Pulmonary artery endothelial cell (primary cell): Measurements from ENCODE around the gene GLRX5. TPM values are rescaled to one million over a fixed set of nuclear protein-coding genes. Genes with fewer than 3 reads are reported as not detected.
"Not testable (repeated sequence)": the region's sequence is repeated elsewhere in the genome, so short reads cannot be mapped to it uniquely, and the experiment has no call there.

Source experiments
- DNase-seq: peaks from one replicate; pipeline ENCODE4 v3.0.0-alpha.2; 2011; ENCODE audit warnings: low read depth, low spot score
- total RNA-seq: library from RNA; depleted of rRNA; stranded (reverse); fragments of >200 nt; gene quantifications from 2 replicates; pipeline ENCODE4 v1.2.3, GENCODE V29; 2014

Gene GLRX5
- total RNA-seq, 1 donor from 2014 or later, result 65.7 TPM

DNA sequence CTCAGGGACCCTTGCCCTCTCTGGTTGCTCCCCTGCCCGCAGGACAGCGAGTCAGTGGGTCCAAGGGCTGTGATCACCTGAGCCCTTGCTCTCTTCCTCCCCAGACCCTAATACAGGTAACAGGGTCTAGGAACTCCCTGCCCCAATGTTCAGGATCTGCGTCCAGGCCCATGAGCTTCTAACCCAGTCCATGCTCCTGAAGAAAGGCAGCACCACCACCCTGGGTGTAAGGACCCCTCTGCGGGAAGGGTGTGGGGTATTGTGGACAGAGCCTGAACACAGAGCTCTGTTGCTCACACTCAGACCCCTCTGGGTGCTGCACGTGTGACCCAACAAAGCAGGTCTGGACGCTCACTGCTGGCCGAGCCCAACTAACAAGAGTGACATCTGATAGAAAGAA is 18.3 kb downstream of the GLRX5 start:
- DNase-seq, result no peak

DNA sequence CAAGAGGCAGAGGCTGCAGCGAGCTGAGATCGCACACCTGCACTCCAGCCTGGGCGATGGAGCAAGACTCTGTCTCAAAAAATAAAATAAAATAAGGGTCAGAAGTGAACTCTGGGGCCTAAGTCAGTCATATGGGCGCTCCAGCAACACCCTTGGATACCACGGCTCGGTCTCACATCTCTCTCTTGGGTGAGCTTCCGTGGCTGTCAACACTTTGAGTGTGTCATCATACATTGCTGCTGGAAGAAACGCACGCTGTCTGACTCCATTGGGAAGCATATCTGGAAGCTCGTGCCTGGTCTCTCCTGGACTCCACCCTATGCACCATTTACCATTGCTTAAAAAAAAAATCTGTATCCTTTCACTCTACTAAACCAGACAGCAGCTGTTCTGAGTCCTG is 20.2 kb downstream of the GLRX5 start:
- no peak for DNase-seq

DNA sequence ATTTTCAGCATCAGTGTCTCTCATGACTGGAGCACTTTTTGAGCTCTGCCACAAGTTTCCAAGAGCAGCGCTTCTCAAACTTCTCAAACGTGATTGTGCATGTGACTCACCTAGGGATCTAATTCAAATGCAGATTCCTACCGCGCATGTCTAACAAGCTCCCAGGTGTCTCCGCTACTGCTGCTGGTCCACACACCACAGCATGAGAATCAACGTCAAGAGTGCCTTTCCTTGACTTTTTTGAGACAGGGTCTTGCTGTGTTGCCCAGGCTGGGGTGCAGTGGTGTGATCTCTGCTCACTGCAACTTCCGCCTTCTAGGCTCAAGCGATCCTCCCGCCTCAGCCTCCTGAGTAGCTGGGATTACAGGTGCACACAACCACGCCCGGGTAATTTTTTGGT is 22.4 kb downstream of the GLRX5 start:
- DNase-seq, result no peak

DNA sequence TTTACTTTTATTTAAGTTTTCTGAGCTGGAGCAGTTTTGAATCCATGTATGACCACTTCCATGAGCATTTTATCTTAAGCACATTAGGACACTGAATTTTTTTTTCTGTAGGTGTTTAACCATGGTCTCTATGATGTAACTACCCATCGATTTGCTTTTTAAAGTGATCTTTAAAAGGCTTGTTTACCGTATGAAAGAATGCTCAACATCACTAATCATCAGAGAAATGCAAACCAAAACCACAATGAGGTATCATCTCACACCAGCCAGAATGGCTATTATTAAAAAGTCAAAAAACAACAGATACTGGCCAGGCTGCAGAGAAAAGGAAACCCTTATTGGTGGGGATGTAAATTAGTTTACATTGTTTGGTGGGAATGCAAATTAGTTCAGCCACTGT is 23.0 kb downstream of the GLRX5 start:
- no peak for DNase-seq

DNA sequence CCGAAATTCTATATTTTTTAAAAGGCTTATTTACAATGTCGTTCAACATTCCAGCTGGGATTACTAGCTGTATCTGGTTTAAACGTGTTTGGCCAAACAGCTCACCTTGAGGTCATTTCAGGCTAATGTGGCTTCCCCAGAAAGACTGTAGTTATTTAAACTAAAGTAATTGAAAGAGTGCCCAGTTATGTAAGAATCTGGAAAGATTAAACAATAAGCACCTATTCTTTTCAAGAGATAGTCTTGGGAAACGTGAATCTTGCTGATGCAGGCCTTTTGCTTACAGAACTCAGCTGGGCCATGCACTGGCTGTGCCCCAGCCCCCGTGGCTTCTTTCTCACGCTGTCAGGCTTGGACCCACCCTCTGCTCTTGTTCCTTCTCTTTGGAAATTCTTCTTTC is 24.4 kb downstream of the GLRX5 start:
- DNase-seq, result no peak

DNA sequence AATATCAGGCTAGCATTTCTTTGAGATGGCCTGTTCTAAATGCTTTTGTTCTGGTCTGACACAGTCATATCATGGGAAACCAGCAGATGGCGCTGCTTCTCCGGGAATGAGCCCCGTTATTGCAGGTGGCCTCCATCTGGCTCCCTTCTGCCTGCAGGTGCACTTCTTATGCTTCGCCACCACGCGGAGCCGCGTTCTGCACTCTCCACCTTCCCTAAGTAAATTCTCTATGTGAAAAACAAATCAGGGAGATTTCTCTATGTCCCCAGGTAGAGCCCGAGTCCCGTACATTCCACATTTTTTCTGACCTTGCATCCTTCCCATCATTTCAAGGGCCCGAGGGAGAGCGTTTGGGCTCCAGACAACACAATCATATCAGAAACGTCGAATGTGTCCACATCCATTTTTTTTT is 26.2 kb downstream of the GLRX5 start:
- peak; percentile 48 for DNase-seq

DNA sequence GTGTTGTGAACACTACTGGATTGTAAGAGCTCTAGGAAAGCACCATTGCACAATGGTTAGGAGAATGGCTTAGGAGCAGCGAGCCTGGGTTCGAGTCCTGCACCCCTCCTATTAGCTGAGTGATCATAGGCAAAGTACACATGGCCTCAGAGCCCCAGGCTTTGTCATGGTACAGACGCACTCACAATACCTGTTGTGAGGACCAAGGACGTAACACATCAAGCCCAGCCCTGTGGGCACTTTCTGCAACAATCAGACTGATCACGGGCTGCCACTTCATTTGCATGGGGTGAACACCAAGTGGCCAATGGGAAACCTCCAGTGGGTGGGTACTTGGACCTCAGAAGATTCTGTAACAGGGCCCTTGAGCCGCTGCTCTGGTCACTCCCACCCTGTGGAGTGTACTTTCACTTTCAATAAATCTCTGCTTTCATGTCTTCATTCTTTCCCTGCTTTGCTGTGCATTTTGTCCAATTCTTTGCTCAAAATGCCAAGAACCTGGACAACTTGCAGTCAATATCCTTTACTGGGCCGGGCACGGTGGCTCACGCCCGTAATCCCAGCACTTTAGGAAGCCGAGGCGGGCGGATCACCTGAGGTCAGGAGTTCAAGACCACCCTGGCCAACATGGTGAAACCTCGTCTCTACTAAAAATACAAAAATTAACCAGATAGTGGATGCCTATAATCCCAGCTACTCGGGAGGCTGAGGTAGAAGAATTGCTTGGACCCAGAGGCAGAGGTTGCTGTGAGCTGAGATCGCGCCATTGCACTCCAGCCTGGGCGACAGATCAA is 28.2 kb downstream of the GLRX5 start:
- no peak for DNase-seq

DNA sequence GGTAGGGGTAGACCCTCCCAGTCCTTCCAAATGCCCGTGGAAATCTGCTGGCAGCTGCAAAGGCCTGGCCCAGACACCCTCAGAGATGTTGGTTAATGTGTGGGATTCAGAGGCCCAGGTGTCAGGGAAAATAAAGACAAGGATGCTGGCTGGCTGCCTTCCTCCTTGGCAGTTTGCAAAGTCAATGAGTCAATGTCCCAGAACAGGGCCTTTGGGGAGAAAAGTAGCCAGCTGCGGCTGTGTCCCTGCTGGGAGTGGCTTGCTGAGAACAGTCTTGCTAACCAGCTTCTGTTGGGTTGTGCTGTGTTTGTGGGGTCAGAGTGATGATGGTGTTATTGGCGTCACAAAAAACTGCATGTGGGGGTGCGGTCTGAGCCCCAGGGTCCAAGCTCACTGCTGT is 29.2 kb downstream of the GLRX5 start:
- no peak for DNase-seq

DNA sequence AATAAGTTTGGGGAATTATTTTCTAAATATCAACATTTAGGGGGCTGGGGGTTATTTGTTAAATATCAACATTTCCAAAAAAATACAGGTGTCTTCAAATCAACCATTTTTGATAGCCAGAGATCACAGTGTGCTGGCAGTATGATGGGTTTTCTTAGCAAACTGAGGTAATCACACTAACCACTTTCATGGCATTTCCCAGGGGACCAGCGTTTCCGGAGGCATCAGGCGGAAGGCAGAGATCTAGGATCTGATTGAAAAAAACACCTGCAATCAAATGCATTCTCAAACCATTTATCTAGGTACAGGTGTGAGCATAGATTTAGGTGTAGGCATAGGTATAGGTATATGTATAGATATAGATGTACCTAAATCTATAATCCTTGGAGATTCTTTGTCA is 34.6 kb downstream of the GLRX5 start:
- DNase-seq, result no peak

DNA sequence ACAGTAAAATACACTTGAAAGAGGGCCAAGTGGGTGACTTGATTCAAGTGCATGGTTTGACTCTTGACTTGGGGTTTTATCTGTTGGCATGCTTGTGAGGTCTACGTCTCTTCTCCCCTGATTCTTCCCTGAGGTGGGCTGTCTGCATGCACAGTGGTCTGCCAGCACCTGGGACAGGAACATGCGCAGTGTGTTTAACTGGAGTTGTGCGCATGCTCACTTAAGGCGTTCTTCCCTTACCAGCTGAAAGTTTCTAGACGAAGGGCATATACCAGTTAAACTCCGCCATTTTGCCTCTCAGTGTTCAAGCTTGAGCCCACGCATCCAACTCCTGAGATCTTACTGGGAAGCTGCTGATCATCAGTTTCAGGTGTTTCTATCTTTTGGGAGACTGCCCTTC is 38.5 kb downstream of the GLRX5 start:
- DNase-seq, result no peak

DNA sequence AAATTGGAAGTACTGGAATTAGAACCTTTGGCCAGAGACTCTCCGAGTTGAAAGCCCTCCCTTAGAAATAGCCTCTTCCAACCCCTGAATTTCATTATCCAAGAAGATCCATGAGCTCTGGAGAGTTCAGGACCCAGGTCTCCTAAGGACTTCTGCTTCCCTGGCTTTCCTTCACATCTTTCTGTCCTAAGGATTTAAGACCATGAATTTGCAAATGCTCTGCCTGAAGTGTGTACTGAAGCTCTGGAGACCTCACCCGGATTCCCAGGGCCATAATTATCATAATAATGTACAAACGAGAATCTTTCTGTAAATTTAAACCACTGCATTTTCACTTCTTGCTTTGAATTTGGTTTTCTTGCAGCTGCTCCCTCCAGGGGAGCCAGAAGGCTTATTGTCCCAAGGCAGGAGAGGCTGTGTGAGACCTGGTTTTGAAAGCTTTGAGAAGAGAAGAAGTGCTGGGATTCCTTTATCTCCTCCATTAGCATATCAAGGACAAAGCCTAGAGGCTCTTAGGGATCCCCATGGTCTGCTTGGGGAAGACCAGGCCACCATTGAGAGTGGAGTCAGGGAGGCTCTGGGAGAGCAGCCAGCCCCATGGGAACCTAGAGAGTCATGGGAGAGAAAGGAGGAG is 41.1 kb downstream of the GLRX5 start:
- DNase-seq, result no peak

DNA sequence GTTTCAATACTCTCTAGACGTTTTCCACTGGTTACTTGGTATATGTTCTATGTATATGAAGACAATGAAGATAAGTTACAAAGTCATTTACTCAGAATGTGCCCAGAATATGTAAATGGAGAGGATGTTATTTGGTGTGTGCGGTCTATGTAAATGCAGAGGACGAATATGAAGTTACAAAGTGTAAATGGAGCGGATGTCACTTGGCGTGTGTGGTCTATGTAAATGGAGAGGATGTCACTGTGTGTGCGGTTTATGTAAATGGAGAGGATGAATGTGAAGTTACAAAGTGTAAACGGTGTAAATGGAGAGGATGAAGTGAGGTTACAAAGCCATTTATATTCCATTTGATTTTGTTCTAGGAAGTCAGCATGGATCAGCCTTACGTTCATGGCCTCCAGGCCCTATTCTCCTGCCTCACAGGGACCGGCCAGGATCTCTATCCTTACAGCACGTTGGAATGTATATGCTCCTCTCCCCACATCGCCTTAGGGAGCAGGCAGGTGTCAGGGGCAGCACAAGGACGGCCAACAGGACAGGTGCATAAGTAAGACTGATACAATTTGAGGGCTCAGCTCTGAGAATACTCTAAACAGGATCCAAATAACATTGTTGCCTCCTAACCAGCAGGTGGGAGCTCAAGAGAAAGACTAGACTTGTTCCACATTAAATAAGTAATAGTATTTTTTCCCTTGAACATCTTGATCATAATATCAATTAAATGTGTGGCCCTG is 42.4 kb downstream of the GLRX5 start:
- no peak for DNase-seq

DNA sequence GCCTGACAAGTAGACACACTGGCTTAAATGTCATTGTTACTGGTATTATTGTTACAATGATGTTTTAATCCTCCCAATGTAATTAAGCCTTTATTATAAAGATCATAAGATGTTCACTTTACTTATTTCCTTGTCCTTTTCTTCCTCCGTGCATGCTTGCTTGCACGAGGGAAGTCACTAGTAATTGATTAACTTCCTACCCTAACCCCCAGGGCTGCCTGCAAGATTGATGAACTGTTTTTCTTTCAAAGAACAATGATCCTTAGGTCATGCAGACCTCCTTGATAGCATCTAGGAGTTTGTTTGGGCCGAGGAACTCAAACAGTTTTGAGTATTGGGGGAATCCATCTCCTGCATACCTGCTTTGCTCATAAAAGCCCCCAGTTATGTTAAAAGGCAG is 43.0 kb downstream of the GLRX5 start:
- DNase-seq, result no peak

DNA sequence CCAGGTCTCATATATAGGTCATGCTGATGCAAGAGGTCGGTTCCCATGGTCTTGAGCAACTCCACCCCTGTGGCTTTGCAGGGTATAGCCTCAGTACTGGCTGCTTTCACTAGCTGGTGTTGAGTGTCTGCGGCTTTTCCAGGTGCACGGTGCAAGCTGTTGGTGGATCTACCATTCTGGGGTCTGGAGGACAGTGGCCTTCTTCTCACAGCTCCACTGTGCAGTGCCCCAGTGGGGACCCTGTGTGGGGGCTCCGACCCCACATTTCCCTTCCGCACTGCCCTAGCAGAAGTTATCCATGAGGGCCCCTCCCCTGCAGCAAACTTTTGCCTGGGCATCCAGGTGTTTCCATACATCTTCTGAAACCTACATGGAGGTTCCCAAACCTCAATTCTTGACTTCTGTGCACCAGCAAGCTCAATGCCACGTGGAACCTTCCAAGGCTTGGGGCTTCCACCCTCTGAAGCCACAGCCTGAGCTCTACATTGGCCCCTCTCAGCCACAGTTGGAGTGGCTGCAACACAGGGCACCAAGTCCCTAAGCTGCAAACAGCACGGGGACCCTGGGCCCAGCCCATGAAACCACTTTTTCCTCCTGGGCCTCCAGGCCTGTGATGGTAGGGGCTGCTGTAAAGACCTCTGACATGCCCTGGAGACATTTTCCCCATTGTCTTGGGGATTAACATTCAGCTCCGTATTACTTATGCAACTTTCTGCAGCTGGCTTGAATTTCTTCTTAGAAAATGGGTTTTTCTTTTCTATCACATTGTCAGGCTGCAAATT is 49.2 kb downstream of the GLRX5 start:
- DNase-seq, result not testable (repeated sequence)

DNA sequence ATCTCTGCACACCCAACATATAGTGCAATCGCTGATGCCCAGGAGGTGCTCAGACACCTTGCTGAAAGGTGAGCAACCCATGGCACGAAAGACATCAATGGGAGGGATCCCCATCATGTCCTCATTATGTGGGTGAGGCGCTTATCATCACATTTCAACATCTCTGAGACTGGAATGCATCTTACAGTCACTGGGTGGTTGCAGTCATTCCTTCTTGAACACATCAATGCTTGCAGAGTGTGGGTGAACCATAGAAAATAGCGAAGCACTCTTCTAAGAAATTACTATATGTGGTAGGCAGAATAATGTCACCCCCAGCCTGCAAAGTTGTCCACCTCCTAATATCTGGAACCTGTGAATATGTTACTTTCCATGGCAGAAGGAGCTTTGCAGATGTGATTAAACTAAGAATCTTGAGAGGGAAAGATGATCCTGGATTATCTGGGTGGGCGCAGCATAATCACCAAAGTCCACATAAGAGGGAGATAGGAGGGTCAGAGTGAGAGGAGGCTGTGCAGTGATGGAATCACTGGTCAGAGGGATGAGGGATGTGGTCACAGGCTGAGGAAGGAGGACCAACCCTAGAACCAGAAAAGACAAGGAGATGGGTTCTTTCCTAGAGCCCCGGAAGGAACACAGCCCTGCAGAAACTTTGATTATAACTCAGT is 51.2 kb downstream of the GLRX5 start:
- DNase-seq, result no peak

DNA sequence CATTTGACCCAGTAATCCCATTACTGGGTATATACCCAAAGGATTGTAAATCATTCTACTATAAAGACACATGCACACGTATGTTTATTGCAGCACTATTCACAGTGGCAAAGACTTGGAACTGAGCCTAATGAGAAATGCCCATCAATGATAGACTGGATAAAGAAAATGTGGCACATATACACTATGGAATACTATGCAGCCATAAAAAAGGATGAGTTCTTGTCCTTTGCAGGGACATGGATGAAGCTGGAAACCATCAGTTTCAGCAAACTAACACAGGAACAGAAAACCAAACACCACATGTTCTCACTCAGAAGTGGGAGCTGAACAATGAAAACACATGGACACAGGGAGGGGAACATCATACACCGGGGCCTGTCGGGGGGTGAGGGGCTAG is 56.3 kb downstream of the GLRX5 start:
- not testable (repeated sequence) for DNase-seq

Other genes starting within 250 kb of the GLRX5 start
- 3.6 and 4.8 TPM in 2 replicates for gene CLMN, start 215.1 kb upstream of the GLRX5 start, total RNA-seq
- 11.5 and 15.5 TPM in 2 replicates for gene SYNE3, start 18.4 kb upstream of the GLRX5 start, total RNA-seq
- gene TCL1B, start 151.4 kb downstream of the GLRX5 start, total RNA-seq, result not detected in 2 replicates
- gene TCL1A, start 179.1 kb downstream of the GLRX5 start, total RNA-seq, result not detected in 2 replicates